HEK293 (cell line): Measurements from ENCODE around the gene SOX5.

ENCODE experiments used
- CTCF ChIA-PET: fragments of 350-600 bp; formaldehyde crosslinking; extraction: SDS; loops from one replicate; lab custom pipeline; 2021; ENCODE audit warnings: antibody characterized with exemption; lab: Yijun Ruan, JAX
- POLR2A ChIA-PET: fragments of 300-600 bp; formaldehyde crosslinking; extraction: SDS; loops from one replicate; lab custom pipeline; 2020; ENCODE audit warnings: antibody characterized with exemption, inconsistent platforms; lab: Yijun Ruan, JAX
- H3K27ac ChIP-seq: fragments of 200-500 bp; sonication (Bioruptor generic); 2 replicates; pipeline ENCODE4 v1.5.1; 2014; ENCODE audit warnings: low read depth, low read length, control low read depth, inconsistent platforms; ENCODE audit errors: extremely low read depth
- H3K36me3 ChIP-seq, 2 experiments: fragments of 200-500 bp in 1 of 2; sonication (Bioruptor generic) in 1 of 2; 1 replicate in 1 of 2; 2 replicates in 1 of 2; pipeline ENCODE4 v1.5.1; 2014 to 2017; ENCODE audit warnings: inconsistent platforms in 2 of 2, low read length in 2 of 2; ENCODE audit not compliant: control insufficient read depth in 2 of 2, insufficient read depth in 1 of 2
- H3K4me1 ChIP-seq: fragments of 200-500 bp; sonication (Bioruptor generic); 2 replicates; pipeline ENCODE4 v1.5.1; 2014; ENCODE audit warnings: mild to moderate bottlenecking, low read length, inconsistent platforms; ENCODE audit not compliant: control insufficient read depth, insufficient read depth
- H3K4me3 ChIP-seq: 2 replicates; pipeline ENCODE4 v1.5.1; 2011; ENCODE audit warnings: low read depth, mild to moderate bottlenecking, control low read depth, low read length, moderate library complexity
- H3K9me3 ChIP-seq: fragments of 200-500 bp; sonication (Bioruptor generic); 2 replicates; pipeline ENCODE4 v1.5.1; 2014; ENCODE audit warnings: low read depth, low read length, inconsistent platforms; ENCODE audit not compliant: control insufficient read depth, insufficient read depth
- RBAK ChIP-seq: fragments of 450-650 bp; formaldehyde crosslinking; IDR thresholded peaks from 2 replicates; pipeline ENCODE4 v1.5.1; 2016; ENCODE audit warnings: missing biosample characterization, missing genetic modification characterization
- TRIM28 ChIP-seq: IDR thresholded peaks from 2 replicates; pipeline ENCODE4 v1.6.1; 2011; ENCODE audit warnings: low read length, control low read depth, borderline replicate concordance
- ZNF114 ChIP-seq: fragments of 450-650 bp; formaldehyde crosslinking; IDR thresholded peaks from 2 replicates; pipeline ENCODE4 v1.5.0; 2017; ENCODE audit warnings: missing biosample characterization, missing genetic modification characterization
- ZNF184 ChIP-seq: fragments of 450-650 bp; IDR thresholded peaks from 2 replicates; pipeline ENCODE4 v1.5.1; 2018; ENCODE audit warnings: missing biosample characterization, mild to moderate bottlenecking, missing genetic modification characterization
- ZNF248 ChIP-seq: fragments of 450-650 bp; formaldehyde crosslinking; IDR thresholded peaks from 2 replicates; pipeline ENCODE4 v1.5.1; 2017; ENCODE audit warnings: missing biosample characterization, missing genetic modification characterization
- ZNF274 ChIP-seq, 2 experiments: fragments of 200-500 bp in 1 of 2; fragments of 450-650 bp in 1 of 2; sonication (Bioruptor generic) in 1 of 2; formaldehyde crosslinking in 1 of 2; IDR thresholded peaks; 2 replicates each; pipeline versions ENCODE4 v1.5.1 to v1.6.1; 2014 to 2016; ENCODE audit warnings: borderline replicate concordance in 1 of 2, inconsistent platforms in 1 of 2, low read length in 1 of 2, missing biosample characterization in 1 of 2, missing genetic modification characterization in 1 of 2
- ZNF571 ChIP-seq: fragments of 450-650 bp; formaldehyde crosslinking; IDR thresholded peaks from 2 replicates; pipeline ENCODE4 v1.5.0; 2017; ENCODE audit warnings: missing biosample characterization, missing genetic modification characterization
- ZNF670 ChIP-seq: fragments of 450-650 bp; formaldehyde crosslinking; IDR thresholded peaks from 2 replicates; pipeline ENCODE4 v1.5.1; 2016; ENCODE audit warnings: missing biosample characterization, missing genetic modification characterization, low read depth
- ZNF701 ChIP-seq: fragments of 450-650 bp; formaldehyde crosslinking; IDR thresholded peaks from 2 replicates; pipeline ENCODE4 v1.5.1; 2016; ENCODE audit warnings: missing biosample characterization, missing genetic modification characterization
- ZNF843 ChIP-seq: fragments of 450-650 bp; formaldehyde crosslinking; IDR thresholded peaks from 2 replicates; pipeline ENCODE4 v1.5.1; 2016; ENCODE audit warnings: missing biosample characterization, missing genetic modification characterization
- TF ChIP-seq, protein P1 (sequence below): fragments of 450-650 bp; formaldehyde crosslinking; IDR thresholded peaks from 2 replicates; pipeline ENCODE4 v1.5.1; 2017; ENCODE audit warnings: missing biosample characterization, missing genetic modification characterization
- TF ChIP-seq, protein P2 (sequence below): fragments of 450-650 bp; formaldehyde crosslinking; IDR thresholded peaks from 2 replicates; pipeline ENCODE4 v1.5.1; 2016; ENCODE audit warnings: missing biosample characterization, missing genetic modification characterization
- TF ChIP-seq, protein P3 (sequence below): fragments of 450-650 bp; formaldehyde crosslinking; conservative IDR thresholded peaks from 2 replicates; pipeline ENCODE4 v1.5.1; 2016; ENCODE audit warnings: low read depth, missing biosample characterization, missing genetic modification characterization
- TF ChIP-seq, protein P4 (sequence below): fragments of 450-650 bp; formaldehyde crosslinking; IDR thresholded peaks from 2 replicates; pipeline ENCODE4 v1.5.1; 2017; ENCODE audit warnings: missing biosample characterization, missing genetic modification characterization
- TF ChIP-seq, protein P5 (sequence below): fragments of 450-650 bp; formaldehyde crosslinking; IDR thresholded peaks from 2 replicates; pipeline ENCODE4 v1.5.1; 2016; ENCODE audit warnings: missing biosample characterization, missing genetic modification characterization
- TF ChIP-seq, protein P6 (sequence below): fragments of 450-650 bp; formaldehyde crosslinking; IDR thresholded peaks from 2 replicates; pipeline ENCODE4 v1.5.1; 2016; ENCODE audit warnings: missing biosample characterization, missing genetic modification characterization
- TF ChIP-seq, protein P7 (sequence below): fragments of 450-650 bp; formaldehyde crosslinking; IDR thresholded peaks from 2 replicates; pipeline ENCODE4 v1.5.1; 2017; ENCODE audit warnings: missing biosample characterization, missing genetic modification characterization

The SOX5 gene

DNA sequence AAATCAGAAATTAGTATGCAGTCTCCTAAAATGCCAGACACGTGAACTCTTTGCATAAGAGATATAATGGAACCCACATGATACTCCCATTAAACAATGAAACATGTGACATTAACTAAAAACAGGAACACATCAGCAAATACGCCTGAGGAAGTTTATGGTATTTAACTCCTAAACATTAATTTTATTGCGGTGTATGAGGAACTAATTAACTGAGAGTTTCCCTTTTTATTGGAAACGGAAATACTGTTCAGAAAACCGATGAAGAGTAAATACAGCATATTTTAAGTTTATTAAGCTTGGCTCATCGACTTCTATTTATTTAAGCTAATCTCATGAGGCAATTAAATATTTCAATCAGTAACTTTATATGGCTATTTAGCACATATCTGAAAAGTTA, 290.3 kb downstream of the SOX5 start (continued):
- TF ChIP-seq, protein P1, sequence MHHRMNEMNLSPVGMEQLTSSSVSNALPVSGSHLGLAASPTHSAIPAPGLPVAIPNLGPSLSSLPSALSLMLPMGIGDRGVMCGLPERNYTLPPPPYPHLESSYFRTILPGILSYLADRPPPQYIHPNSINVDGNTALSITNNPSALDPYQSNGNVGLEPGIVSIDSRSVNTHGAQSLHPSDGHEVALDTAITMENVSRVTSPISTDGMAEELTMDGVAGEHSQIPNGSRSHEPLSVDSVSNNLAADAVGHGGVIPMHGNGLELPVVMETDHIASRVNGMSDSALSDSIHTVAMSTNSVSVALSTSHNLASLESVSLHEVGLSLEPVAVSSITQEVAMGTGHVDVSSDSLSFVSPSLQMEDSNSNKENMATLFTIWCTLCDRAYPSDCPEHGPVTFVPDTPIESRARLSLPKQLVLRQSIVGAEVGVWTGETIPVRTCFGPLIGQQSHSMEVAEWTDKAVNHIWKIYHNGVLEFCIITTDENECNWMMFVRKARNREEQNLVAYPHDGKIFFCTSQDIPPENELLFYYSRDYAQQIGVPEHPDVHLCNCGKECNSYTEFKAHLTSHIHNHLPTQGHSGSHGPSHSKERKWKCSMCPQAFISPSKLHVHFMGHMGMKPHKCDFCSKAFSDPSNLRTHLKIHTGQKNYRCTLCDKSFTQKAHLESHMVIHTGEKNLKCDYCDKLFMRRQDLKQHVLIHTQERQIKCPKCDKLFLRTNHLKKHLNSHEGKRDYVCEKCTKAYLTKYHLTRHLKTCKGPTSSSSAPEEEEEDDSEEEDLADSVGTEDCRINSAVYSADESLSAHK (tag by site-specific recombination) = no peak
- TF ChIP-seq ZNF114 (tag by site-specific recombination) (no peak), ZNF248 (no peak), ZNF274 (IDR thresholded peaks at IDR 0.05; ENCODE audit: low read length) (no peak), ZNF274 (tag by site-specific recombination; IDR thresholded peaks at IDR 0.05; ENCODE audit: borderline replicate concordance) (no peak)

DNA sequence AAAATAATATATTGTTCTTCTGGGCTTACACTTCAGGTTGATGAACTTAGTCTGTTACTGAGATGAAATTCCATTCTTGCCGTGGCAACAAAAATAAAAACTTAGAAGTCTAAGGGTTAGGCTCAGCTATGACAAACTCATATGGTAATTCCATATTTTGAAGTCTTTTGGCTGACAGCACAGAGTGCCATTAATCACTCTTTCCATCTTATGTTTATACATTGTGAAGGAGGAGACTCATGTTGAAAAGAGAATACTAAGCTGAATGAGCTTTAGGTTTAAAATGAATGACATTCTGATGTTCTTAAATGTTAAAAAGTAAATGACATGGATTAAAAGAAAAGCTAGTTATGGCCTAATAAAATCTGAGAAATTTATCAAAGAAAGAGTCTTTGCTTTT, 291.9 kb downstream of the SOX5 start:
- Histone ChIP-seq H3K36me3 (no peaks in the 10 kb centered on the region), H3K4me3 (no peak overlapping the region), H3K9me3 (no peaks in the 10 kb centered on the region), H3K4me1 (no peaks in the 10 kb centered on the region), H3K27ac (no peak overlapping the region)
- no peak for TF ChIP-seq TRIM28
- TF ChIP-seq, protein P2, sequence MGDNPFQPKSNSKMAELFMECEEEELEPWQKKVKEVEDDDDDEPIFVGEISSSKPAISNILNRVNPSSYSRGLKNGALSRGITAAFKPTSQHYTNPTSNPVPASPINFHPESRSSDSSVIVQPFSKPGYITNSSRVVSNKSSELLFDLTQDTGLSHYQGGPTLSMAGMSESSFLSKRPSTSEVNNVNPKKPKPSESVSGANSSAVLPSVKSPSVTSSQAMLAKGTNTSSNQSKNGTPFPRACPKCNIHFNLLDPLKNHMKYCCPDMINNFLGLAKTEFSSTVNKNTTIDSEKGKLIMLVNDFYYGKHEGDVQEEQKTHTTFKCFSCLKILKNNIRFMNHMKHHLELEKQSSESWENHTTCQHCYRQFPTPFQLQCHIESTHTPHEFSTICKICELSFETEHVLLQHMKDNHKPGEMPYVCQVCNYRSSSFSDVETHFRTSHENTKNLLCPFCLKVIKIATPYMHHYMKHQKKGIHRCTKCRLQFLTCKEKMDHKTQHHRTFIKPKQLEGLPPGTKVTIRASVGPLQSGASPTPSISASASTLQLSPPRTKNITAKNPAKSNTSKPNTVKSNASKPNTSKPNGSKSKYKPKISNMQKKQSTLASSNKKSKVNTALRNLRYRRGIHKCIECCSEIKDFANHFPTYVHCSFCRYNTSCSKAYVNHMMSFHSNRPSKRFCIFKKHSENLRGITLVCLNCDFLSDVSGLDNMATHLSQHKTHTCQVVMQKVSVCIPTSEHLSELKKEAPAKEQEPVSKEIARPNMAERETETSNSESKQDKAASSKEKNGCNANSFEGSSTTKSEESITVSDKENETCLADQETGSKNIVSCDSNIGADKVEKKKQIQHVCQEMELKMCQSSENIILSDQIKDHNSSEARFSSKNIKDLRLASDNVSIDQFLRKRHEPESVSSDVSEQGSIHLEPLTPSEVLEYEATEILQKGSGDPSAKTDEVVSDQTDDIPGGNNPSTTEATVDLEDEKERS (tag by site-specific recombination) = no peak
- TF ChIP-seq, protein P3, sequence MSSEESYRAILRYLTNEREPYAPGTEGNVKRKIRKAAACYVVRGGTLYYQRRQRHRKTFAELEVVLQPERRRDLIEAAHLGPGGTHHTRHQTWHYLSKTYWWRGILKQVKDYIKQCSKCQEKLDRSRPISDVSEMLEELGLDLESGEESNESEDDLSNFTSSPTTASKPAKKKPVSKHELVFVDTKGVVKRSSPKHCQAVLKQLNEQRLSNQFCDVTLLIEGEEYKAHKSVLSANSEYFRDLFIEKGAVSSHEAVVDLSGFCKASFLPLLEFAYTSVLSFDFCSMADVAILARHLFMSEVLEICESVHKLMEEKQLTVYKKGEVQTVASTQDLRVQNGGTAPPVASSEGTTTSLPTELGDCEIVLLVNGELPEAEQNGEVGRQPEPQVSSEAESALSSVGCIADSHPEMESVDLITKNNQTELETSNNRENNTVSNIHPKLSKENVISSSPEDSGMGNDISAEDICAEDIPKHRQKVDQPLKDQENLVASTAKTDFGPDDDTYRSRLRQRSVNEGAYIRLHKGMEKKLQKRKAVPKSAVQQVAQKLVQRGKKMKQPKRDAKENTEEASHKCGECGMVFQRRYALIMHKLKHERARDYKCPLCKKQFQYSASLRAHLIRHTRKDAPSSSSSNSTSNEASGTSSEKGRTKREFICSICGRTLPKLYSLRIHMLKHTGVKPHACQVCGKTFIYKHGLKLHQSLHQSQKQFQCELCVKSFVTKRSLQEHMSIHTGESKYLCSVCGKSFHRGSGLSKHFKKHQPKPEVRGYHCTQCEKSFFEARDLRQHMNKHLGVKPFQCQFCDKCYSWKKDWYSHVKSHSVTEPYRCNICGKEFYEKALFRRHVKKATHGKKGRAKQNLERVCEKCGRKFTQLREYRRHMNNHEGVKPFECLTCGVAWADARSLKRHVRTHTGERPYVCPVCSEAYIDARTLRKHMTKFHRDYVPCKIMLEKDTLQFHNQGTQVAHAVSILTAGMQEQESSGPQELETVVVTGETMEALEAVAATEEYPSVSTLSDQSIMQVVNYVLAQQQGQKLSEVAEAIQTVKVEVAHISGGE (tag by site-specific recombination) = no peak
- TF ChIP-seq, protein P4, sequence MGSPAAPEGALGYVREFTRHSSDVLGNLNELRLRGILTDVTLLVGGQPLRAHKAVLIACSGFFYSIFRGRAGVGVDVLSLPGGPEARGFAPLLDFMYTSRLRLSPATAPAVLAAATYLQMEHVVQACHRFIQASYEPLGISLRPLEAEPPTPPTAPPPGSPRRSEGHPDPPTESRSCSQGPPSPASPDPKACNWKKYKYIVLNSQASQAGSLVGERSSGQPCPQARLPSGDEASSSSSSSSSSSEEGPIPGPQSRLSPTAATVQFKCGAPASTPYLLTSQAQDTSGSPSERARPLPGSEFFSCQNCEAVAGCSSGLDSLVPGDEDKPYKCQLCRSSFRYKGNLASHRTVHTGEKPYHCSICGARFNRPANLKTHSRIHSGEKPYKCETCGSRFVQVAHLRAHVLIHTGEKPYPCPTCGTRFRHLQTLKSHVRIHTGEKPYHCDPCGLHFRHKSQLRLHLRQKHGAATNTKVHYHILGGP (tag by site-specific recombination) = no peak
- no peak for TF ChIP-seq RBAK (tag by site-specific recombination)
- no peak for TF ChIP-seq ZNF843 (tag by site-specific recombination)
- no peak for TF ChIP-seq ZNF571 (tag by site-specific recombination)
- TF ChIP-seq ZNF701 (tag by site-specific recombination) = no peak
- POLR2A ChIA-PET = no interaction called here
- CTCF ChIA-PET = no interaction called here

DNA sequence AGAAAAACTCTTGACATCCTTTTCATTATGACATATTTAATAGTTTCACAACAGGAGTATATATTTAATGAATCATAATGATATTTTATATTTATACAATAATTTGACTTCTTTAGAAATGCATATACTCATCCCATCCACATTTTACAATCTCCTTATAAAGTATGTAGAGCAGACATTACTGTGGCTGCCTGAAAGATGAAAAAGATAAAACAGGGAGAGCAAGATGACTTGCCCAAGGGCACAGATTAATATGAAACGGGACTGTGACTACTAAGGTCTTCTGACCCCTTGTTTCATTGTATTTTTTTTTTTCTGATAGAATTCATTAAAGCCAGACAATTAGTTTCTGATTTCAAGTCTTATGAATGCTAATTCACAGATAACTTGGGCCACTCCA, 293.6 kb downstream of the SOX5 start:
- no peak overlapping the region for H3K27ac ChIP-seq
- ChIA-PET CTCF (no interaction called here), POLR2A (no interaction called here)
- H3K36me3 ChIP-seq = no peaks in the 10 kb centered on the region
- H3K4me3 ChIP-seq = no peak overlapping the region
- H3K4me1 ChIP-seq = no peaks in the 10 kb centered on the region
- H3K9me3 ChIP-seq = no peaks in the 10 kb centered on the region
- TF ChIP-seq, protein P5, sequence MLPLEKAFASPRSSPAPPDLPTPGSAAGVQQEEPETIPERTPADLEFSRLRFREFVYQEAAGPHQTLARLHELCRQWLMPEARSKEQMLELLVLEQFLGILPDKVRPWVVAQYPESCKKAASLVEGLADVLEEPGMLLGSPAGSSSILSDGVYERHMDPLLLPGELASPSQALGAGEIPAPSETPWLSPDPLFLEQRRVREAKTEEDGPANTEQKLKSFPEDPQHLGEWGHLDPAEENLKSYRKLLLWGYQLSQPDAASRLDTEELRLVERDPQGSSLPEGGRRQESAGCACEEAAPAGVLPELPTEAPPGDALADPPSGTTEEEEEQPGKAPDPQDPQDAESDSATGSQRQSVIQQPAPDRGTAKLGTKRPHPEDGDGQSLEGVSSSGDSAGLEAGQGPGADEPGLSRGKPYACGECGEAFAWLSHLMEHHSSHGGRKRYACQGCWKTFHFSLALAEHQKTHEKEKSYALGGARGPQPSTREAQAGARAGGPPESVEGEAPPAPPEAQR (tag by site-specific recombination) = no peak
- TF ChIP-seq, protein P6, sequence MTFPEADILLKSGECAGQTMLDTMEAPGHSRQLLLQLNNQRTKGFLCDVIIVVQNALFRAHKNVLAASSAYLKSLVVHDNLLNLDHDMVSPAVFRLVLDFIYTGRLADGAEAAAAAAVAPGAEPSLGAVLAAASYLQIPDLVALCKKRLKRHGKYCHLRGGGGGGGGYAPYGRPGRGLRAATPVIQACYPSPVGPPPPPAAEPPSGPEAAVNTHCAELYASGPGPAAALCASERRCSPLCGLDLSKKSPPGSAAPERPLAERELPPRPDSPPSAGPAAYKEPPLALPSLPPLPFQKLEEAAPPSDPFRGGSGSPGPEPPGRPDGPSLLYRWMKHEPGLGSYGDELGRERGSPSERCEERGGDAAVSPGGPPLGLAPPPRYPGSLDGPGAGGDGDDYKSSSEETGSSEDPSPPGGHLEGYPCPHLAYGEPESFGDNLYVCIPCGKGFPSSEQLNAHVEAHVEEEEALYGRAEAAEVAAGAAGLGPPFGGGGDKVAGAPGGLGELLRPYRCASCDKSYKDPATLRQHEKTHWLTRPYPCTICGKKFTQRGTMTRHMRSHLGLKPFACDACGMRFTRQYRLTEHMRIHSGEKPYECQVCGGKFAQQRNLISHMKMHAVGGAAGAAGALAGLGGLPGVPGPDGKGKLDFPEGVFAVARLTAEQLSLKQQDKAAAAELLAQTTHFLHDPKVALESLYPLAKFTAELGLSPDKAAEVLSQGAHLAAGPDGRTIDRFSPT = no peak
- TF ChIP-seq ZNF670 (tag by site-specific recombination) (no peak), ZNF184 (tag by site-specific recombination) (no peak)
- TF ChIP-seq, protein P7, sequence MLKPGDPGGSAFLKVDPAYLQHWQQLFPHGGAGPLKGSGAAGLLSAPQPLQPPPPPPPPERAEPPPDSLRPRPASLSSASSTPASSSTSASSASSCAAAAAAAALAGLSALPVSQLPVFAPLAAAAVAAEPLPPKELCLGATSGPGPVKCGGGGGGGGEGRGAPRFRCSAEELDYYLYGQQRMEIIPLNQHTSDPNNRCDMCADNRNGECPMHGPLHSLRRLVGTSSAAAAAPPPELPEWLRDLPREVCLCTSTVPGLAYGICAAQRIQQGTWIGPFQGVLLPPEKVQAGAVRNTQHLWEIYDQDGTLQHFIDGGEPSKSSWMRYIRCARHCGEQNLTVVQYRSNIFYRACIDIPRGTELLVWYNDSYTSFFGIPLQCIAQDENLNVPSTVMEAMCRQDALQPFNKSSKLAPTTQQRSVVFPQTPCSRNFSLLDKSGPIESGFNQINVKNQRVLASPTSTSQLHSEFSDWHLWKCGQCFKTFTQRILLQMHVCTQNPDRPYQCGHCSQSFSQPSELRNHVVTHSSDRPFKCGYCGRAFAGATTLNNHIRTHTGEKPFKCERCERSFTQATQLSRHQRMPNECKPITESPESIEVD (tag by site-specific recombination) = no peak
